Natural killer cell (primary cell): ENCODE results near the gene MYOF. TPM values are rescaled to one million over a fixed set of nuclear protein-coding genes. Genes with fewer than 3 reads are reported as not detected.

ENCODE experiments used
- ATAC-seq, 3 donors: fragments of 150-1000 bp in 2 of 3; fragments of 200-7000 bp in 1 of 3; cut with Tn5 transposase; 1 replicate in 1 of 3; 2 replicates in 2 of 3; pipeline ENCODE4 v1.10.0; 2021; ENCODE audit warnings: mild to moderate bottlenecking in 2 of 3, moderate library complexity in 2 of 3
- DNase-seq, 2 donors: peaks; one replicate each; pipeline versions ENCODE4 v3.0.0 to v3.0.0-alpha.2; 2013 to 2021; ENCODE audit warnings: mixed read lengths in 1 of 2
- H3K27ac ChIP-seq: one replicate; pipeline ENCODE4 v1.5.1; 2013; ENCODE audit warnings: mild to moderate bottlenecking, low read length
- H3K27me3 ChIP-seq: one replicate; pipeline ENCODE4 v1.6.1; 2013; ENCODE audit warnings: low read length; ENCODE audit not compliant: control insufficient read depth, insufficient read depth
- H3K36me3 ChIP-seq: one replicate; pipeline ENCODE4 v1.6.1; 2013; ENCODE audit warnings: low read length; ENCODE audit not compliant: control insufficient read depth, insufficient read depth
- H3K4me1 ChIP-seq: one replicate; pipeline ENCODE4 v1.6.1; 2013; ENCODE audit warnings: low read length; ENCODE audit not compliant: control insufficient read depth, insufficient read depth
- H3K4me3 ChIP-seq: one replicate; pipeline ENCODE4 v1.5.1; 2013; ENCODE audit warnings: low read length
- H3K9me3 ChIP-seq: one replicate; pipeline ENCODE4 v1.6.1; 2013; ENCODE audit warnings: low read length; ENCODE audit not compliant: control insufficient read depth, insufficient read depth
- H3K27ac Mint-ChIP-seq, 2 donors: one replicate each; pipeline ENCODE4 v1.8.0; 2022; ENCODE audit warnings: mild to moderate bottlenecking in 2 of 2, mixed read lengths in 2 of 2, moderate library complexity in 1 of 2
- H3K27me3 Mint-ChIP-seq, 2 donors: one replicate each; pipeline ENCODE4 v1.8.0; 2022; ENCODE audit warnings: low read depth in 2 of 2, mixed read lengths in 2 of 2
- H3K36me3 Mint-ChIP-seq: one replicate; pipeline ENCODE4 v1.8.0; 2022; ENCODE audit warnings: mixed read lengths
- H3K4me1 Mint-ChIP-seq, 2 donors: one replicate each; pipeline ENCODE4 v1.8.0; 2022; ENCODE audit warnings: mixed read lengths in 2 of 2
- H3K4me3 Mint-ChIP-seq: one replicate; pipeline ENCODE4 v1.8.0; 2022; ENCODE audit warnings: mild to moderate bottlenecking, moderate library complexity, mixed read lengths
- H3K9me3 Mint-ChIP-seq, 2 donors: one replicate each; pipeline ENCODE4 v1.8.0; 2022; ENCODE audit warnings: mixed read lengths in 2 of 2
- CTCF ChIP-seq: fragments of 200-600 bp; IDR thresholded peaks from one replicate; pipeline ENCODE4 v1.8.0; 2022; ENCODE audit warnings: antibody characterized with exemption
- WGBS: methylation state at CpG from one replicate; pipeline ENCODE4 v1.1.7; 2013; ENCODE audit warnings: missing lambda C conversion rate; ENCODE audit not compliant: insufficient coverage; 5-methylcytosine and 5-hydroxymethylcytosine counted together
- intact Hi-C: fragments of 100-400 bp; cut with micrococcal nuclease; formaldehyde crosslinking; loops from one replicate; pipeline ENCODE4 v1.14.2; 2022
- total RNA-seq, 4 donors: library from RNA; stranded (reverse); fragments of 120-200 nt in 1 of 4; gene quantifications; one replicate each; pipeline versions ENCODE4 v1.2.3 to v1.2.4, GENCODE V29; 2013 to 2022

Gene MYOF
- total RNA-seq, 3 donors from 2014 or later (not counting 1 experiment from before 2014, with no cell fraction given), result 2.0 to 9.7 (median 2.9) TPM

GRCh38 chr10:93438613-93439253 lies 43.4 kb downstream of the MYOF start:
- Histone ChIP-seq H3K27ac (no peak overlapping the region), H3K4me3 (no peak overlapping the region), H3K4me1 (peaks cover 4% of the 10 kb centered on the region), H3K36me3 (no peaks in the 10 kb centered on the region), H3K9me3 (no peaks in the 10 kb centered on the region), H3K27me3 (no peaks in the 10 kb centered on the region)
- no peak for ATAC-seq
- no peak overlapping the region for H3K27ac Mint-ChIP-seq
- no peak for DNase-seq
- WGBS, result 91% methylated on average over 16 of the region's 16 CpGs
- H3K4me3 Mint-ChIP-seq, result no peak overlapping the region
- H3K9me3 Mint-ChIP-seq, result no peaks in the 10 kb centered on the region
- no peaks in the 10 kb centered on the region for H3K36me3 Mint-ChIP-seq
- H3K27me3 Mint-ChIP-seq, result peaks cover 0 to 14% of the 10 kb centered on the region in 2 donors
- intact Hi-C loops, result no loop called here
- no peaks in the 10 kb centered on the region for H3K4me1 Mint-ChIP-seq
- no peak for TF ChIP-seq CTCF

GRCh38 chr10:93437946-93438612 lies 44.1 kb downstream of the MYOF start:
- H3K36me3 ChIP-seq, result no peaks in the 10 kb centered on the region
- WGBS, result 90% methylated on average over 19 of the region's 19 CpGs
- H3K27ac ChIP-seq, result no peak overlapping the region
- no peaks in the 10 kb centered on the region for H3K36me3 Mint-ChIP-seq
- ATAC-seq, result no peak
- no peak overlapping the region for H3K27ac Mint-ChIP-seq
- H3K27me3 ChIP-seq, result no peaks in the 10 kb centered on the region
- no peak for TF ChIP-seq CTCF
- intact Hi-C loops, result no loop called here
- no peaks in the 10 kb centered on the region for H3K9me3 ChIP-seq
- H3K4me3 ChIP-seq, result no peak overlapping the region
- peaks cover 0 to 10% of the 10 kb centered on the region in 2 donors for H3K27me3 Mint-ChIP-seq
- DNase-seq, result no peak
- no peaks in the 10 kb centered on the region for H3K9me3 Mint-ChIP-seq
- H3K4me1 Mint-ChIP-seq, result no peaks in the 10 kb centered on the region
- H3K4me3 Mint-ChIP-seq, result no peak overlapping the region
- peaks cover 4% of the 10 kb centered on the region for H3K4me1 ChIP-seq

- Mint-ChIP-seq H3K4me1 (no peaks in the 10 kb centered on the region), H3K27ac (no peak overlapping the region), H3K4me3 (no peak overlapping the region), H3K9me3 (no peaks in the 10 kb centered on the region), H3K27me3 (peaks cover 0 to 10% of the 10 kb centered on the region in 2 donors), H3K36me3 (no peaks in the 10 kb centered on the region)
- Histone ChIP-seq H3K4me3 (no peak overlapping the region), H3K9me3 (no peaks in the 10 kb centered on the region), H3K27ac (no peak overlapping the region), H3K36me3 (no peaks in the 10 kb centered on the region), H3K4me1 (peaks cover 4% of the 10 kb centered on the region), H3K27me3 (no peaks in the 10 kb centered on the region)
- no peak for TF ChIP-seq CTCF
- ATAC-seq (no peak), DNase-seq (no peak)
- intact Hi-C loops, result no loop called here
- 58% methylated on average over 17 of the region's 18 CpGs for WGBS
These were observed 44.8 kb downstream of the MYOF start for GRCh38 chr10:93437086-93437945.
